WI38 (cell line): ENCODE measurements around the gene GLOD4.

Source experiments
- H3K4me3 ChIP-seq: 2 replicates; pipeline ENCODE4 v1.5.1; 2011; ENCODE audit warnings: low read depth, mild to moderate bottlenecking, control low read depth, low read length
- TF ChIP-seq, protein P1 (sequence below): IDR thresholded peaks from 2 replicates; pipeline ENCODE4 v1.5.1; 2012; ENCODE audit warnings: low read depth, mild to moderate bottlenecking, control low read depth, low read length

GLOD4 gene

GRCh38 chr17:731644-732066 is 50.4 kb downstream of the GLOD4 start:
- H3K4me3 ChIP-seq: peak overlapping the region; percentile 71
- TF ChIP-seq, protein P1, sequence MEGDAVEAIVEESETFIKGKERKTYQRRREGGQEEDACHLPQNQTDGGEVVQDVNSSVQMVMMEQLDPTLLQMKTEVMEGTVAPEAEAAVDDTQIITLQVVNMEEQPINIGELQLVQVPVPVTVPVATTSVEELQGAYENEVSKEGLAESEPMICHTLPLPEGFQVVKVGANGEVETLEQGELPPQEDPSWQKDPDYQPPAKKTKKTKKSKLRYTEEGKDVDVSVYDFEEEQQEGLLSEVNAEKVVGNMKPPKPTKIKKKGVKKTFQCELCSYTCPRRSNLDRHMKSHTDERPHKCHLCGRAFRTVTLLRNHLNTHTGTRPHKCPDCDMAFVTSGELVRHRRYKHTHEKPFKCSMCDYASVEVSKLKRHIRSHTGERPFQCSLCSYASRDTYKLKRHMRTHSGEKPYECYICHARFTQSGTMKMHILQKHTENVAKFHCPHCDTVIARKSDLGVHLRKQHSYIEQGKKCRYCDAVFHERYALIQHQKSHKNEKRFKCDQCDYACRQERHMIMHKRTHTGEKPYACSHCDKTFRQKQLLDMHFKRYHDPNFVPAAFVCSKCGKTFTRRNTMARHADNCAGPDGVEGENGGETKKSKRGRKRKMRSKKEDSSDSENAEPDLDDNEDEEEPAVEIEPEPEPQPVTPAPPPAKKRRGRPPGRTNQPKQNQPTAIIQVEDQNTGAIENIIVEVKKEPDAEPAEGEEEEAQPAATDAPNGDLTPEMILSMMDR: no peak

GRCh38 chr17:728911-729310 is 53.2 kb downstream of the GLOD4 start:
- H3K4me3 ChIP-seq: no peak overlapping the region
- TF ChIP-seq, protein P1: no peak

- TF ChIP-seq, protein P1: no peak
- H3K4me3 ChIP-seq: no peak overlapping the region
Observed at GRCh38 chr17:726271-726919, 55.7 kb downstream of the GLOD4 start.

DNA sequence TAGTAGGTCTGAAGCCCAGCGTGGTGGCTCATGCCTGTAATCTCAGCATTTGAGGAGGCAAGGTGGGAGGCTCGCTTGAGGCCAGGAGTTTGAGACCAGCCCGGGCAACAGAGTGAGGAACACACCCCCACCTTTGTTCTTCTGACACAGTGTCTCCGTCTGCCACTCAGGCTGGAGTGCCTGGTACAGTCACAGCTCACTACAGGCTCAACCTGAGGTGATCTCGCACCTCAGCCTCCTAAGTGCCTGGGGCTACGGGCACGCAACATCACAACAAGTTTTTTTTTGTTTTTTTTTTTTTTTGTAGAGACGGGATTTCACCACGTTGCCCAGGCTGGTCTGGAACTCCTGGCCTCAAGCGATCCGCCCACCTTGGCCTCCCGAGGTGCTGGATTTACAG is 56.3 kb downstream of the GLOD4 start:
- TF ChIP-seq, protein P1: no peak
- H3K4me3 ChIP-seq: no peak overlapping the region

DNA sequence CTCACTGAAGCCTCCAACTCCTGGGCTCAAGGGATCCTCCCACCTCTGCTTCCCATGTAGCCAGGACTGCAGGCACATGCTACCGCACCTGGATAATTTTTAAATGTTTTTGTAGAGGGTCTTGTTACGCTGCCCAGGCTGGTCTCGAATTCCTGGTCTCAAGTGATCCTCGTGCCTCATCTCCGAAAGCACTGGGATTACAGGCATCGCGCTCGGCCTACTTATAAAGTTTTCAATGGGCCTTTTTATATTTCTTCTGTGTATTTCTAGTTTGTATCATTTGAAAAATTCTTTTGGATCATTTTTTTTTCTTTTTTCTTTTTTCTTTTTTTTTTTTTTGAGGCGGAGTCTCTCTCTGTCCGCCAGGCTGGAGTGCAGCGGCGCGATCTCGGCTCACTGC is 57.0 kb downstream of the GLOD4 start:
- H3K4me3 ChIP-seq: no peak overlapping the region
- TF ChIP-seq, protein P1: no peak

GRCh38 chr17:721540-721937 is 60.5 kb downstream of the GLOD4 start:
- no peak overlapping the region for H3K4me3 ChIP-seq
- TF ChIP-seq, protein P1: no peak

DNA sequence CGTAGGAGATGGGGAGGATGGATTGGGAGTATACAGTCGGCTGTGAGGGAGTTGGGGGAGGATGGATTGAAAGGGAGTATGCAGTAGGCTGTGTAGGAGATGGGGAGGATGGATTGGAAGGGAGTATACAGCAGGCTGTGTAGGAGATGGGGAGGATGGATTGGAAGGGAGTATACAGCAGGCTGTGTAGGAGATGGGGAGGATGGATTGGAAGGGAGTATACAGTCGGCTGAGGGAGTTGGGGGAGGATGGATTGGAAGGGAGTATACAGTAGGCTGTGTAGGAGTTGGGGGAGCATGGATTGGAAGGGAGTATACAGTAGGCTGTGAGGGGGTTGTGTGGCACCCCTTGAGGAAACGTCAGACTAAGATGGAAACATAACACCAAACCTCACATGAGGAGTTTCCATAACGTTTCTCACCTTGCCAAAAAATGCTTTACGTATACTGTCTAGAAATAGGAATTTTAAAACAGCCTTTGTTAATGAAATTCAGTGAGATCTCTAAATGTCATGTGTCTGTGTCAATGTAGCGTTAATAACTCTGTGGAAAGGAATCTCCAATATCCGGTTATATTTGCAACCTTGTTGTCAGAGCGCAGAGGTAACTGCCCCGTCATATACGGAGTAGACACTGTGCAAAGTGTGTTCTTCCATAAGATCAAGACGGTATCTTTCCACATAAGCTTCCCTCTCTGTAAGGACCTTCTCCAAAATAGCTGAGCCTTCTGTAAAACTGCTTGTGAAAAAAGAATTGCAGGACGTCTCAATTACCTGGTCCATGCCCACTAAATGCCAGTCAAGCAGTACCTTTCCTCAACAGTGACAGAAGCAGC is 61.2 kb downstream of the GLOD4 start:
- TF ChIP-seq, protein P1: no peak
- H3K4me3 ChIP-seq: no peak overlapping the region
